Measurements from ENCODE around the gene GRHL1.
"Not testable (repeated sequence)": the region's sequence is repeated elsewhere in the genome, so short reads cannot be mapped to it uniquely, and the experiment has no call there.

GRHL1 gene

GRCh38 chr2:10009811-10010781, 58.6 kb downstream of the GRHL1 start:
- TF ChIP-seq CTCF (conservative IDR thresholded peaks at IDR 0.05; ENCODE audit: control insufficient read depth, insufficient read depth, low read depth, low read length) = no peak
- no peak overlapping the region for H3K4me3 ChIP-seq (ENCODE audit: control insufficient read depth, low read depth, low read length)
- DNase-seq (ENCODE audit: low read depth) = peak; percentile 74

DNA sequence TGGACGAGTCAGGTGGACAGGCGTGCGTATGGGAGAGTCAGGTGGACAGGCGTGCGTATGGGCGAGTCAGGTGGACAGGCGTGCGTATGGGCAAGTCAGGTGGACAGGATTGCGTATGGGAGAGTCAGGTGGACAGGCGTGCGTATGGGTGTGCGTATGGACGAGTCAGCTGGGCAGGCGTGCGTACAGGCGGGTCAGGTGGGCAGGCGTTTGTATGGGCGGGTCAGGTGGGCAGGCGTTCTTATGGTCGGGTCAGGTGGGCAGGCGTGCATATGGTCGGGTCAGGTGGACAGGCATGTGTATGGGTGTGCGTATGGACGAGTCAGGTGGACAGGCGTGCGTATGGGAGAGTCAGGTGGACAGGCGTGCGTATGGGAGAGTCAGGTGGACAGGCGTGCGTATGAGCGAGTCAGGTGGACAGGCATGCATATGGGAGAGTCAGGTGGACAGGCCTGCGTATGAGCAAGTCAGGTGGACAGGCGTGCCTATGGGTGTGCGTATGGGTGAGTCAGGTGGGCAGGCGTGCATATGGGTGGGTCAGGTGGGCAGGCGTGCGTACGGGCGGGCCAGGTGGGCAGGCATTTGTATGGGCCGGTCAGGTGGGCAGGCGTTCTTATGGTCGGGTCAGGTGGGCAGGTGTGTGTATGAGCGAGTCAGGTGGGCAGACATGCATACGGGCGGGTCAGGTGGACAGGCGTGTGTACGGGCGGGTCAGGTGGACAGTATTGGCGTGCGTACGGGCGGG, 59.5 kb downstream of the GRHL1 start:
- DNase-seq (ENCODE audit: low read depth); H3K4me3 ChIP-seq (ENCODE audit: control insufficient read depth, low read depth, low read length): not testable (repeated sequence)

GRCh38 chr2:10011606-10012325, 60.3 kb downstream of the GRHL1 start:
- not testable (repeated sequence) for DNase-seq (ENCODE audit: low read depth); H3K4me3 ChIP-seq (ENCODE audit: control insufficient read depth, low read depth, low read length)

- H3K4me3 ChIP-seq (ENCODE audit: control insufficient read depth, low read depth, low read length); DNase-seq (ENCODE audit: low read depth): not testable (repeated sequence)
Measured at GRCh38 chr2:10012366-10012962, 61.0 kb downstream of the GRHL1 start.

DNA sequence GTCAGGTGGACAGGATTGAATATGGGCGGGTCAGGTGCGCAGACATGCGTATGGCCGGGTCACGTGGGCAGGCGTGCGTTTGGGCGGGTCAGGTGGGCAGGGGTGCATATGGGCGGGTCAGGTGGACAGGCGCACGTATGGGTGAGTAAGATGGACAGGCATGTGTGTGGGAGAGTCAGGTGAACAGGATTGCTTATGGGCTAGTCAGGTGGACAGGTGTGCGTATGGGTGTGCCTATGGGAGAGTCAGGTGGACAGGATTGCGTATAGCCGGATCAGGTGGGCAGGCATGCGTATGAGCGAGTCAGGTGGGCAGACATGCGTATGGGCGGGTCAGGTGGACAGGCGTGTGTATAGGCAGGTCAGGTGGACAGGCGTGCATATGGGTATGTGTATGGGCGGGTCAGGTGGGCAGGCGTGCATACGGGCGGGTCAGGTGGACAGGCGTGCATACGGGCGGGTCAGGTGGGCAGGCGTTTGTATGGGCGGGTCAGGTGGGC, 61.5 kb downstream of the GRHL1 start:
- no peak for DNase-seq (ENCODE audit: low read depth)
- no peak for TF ChIP-seq CTCF (conservative IDR thresholded peaks at IDR 0.05; ENCODE audit: control insufficient read depth, insufficient read depth, low read depth, low read length)
- no peak overlapping the region for H3K4me3 ChIP-seq (ENCODE audit: control insufficient read depth, low read depth, low read length)

- not testable (repeated sequence) for DNase-seq (ENCODE audit: low read depth); H3K4me3 ChIP-seq (ENCODE audit: control insufficient read depth, low read depth, low read length)
Measured at GRCh38 chr2:10013651-10014417, 62.3 kb downstream of the GRHL1 start.

DNA sequence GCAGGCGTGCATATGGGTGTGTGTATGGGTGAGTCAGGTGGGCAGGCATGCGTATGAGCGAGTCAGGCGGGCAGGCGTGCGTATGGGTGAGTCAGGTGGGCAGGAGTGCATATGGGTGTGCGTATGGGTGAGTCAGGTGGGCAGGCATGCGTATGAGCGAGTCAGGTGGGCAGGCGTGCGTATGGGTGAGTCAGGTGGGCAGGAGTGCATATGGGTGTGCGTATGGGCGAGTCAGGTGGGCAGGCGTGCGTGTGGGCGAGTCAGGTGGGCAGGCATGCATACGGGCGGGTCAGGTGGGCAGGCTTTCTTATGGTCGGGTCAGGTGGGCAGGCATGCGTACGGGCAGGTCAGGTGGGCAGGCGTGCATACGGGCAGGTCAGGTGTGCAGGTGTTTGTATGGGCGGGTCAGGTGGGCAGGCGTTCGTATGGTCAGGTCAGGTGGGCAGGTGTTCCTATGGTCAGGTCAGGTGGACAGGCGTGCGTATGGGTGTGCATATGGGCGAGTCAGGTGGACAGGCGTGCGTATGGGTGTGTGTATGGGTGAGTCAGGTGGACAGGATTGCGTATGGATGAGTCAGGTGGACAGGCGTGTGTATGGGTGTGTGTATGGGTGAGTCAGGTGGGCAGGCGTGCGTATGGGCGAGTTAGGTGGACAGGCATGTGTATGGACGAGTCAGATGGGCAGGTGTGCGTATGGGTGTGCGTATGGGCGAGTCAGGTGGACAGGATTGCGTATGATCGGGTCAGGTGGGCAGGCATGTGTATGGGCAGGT, 63.1 kb downstream of the GRHL1 start:
- no peak for TF ChIP-seq CTCF (conservative IDR thresholded peaks at IDR 0.05; ENCODE audit: control insufficient read depth, insufficient read depth, low read depth, low read length)
- H3K4me3 ChIP-seq (ENCODE audit: control insufficient read depth, low read depth, low read length) = no peak overlapping the region
- DNase-seq (ENCODE audit: low read depth) = no peak

DNA sequence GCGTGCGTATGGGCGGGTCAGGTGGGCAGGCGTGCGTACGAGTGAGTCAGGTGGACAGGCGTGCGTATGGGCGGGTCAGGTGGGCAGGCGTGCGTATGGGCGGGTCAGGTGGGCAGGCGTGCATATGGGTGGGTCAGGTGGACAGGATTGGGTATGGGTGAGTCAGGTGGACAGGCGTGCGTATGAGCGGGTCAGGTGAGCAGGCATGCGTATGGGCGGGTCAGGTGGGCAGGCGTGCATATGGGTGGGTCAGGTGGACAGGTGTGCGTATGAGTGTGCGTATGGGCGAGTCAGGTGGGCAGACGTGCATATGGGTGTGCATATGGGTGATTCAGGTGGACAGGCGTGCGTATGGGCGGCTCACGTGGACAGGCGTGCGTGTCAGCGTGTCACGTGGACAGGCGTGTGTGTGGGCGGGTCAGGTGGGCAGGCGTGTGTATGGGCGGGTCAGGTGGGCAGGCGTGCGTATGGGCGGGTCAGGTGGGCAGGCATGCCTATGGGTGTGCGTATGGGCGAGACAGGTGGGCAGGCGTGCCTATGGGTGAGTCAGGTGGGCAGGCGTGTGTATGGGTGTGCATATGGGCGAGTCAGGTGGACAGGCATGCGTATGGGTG, 64.0 kb downstream of the GRHL1 start:
- H3K4me3 ChIP-seq (ENCODE audit: control insufficient read depth, low read depth, low read length); DNase-seq (ENCODE audit: low read depth): not testable (repeated sequence)

Data from fibroblast of mammary gland (primary cell).